Fibroblast of lung (primary cell): ENCODE results near the gene BLOC1S3.

Source experiments
- CTCF ChIP-seq, 2 donors: IDR thresholded peaks in 1 of 2; conservative IDR thresholded peaks in 1 of 2; 1 replicate in 1 of 2; 2 replicates in 1 of 2; pipeline ENCODE4 v1.5.1; 2011 to 2012; ENCODE audit warnings: low read length in 2 of 2, control low read depth in 1 of 2, inconsistent platforms in 1 of 2, low read depth in 1 of 2, mild to moderate bottlenecking in 1 of 2
- EZH2 ChIP-seq: IDR thresholded peaks from 2 replicates; pipeline ENCODE4 v1.5.1; 2012; ENCODE audit warnings: low read length, control low read depth, mild to moderate bottlenecking; ENCODE audit errors: missing control alignments

DNA sequence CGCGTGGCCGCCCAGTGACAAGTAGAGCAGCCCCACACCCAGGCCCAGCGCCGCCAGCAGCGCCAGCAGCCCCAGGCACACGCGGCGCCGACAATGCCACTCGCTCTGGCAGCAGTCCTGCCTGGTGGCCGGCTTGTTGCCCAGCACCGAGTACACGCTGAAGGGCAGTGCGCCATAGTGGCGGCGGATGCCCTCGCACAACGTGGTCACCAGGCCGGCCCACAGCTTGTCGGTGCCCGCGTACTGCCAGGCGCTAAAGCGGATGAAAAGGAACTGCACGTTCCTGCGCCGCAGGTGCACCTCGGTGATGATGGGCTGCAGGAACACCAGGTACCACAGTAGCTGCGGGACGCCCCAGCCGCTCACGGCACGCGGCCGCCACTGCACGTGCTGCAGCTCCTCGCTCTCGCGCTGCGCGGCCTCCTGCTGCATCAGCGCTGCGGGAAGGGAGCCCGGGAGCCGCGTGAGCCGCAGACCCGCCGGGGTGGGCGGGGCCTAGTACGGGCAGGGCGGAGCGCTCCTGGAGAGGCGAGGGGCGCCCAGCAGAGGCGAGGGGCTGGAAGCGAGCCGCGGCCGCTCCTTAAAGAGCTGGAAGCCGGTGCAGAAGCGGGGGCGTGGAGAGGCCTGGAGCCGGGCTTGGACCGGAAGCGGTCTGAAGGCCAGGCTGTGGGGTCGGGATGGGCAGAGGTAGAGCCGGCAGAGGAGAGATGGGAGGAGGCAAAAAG is 25.1 kb upstream of the BLOC1S3 start:
- TF ChIP-seq CTCF (conservative IDR thresholded peaks at IDR 0.05 in 1 of 2, IDR thresholded peaks at IDR 0.05 in 1 of 2; ENCODE audit: low read depth in 1 of 2, low read length in 2 of 2), result no peak
- TF ChIP-seq EZH2, result no peak
